A204.1 (cell line): ENCODE measurements around the gene TAS1R3.

ENCODE experiments used
- FAIRE-seq: peaks from 2 replicates; lab custom pipeline; 2012; peaks lifted over from hg19 to GRCh38; lab: Jason Lieb, UNC

Gene TAS1R3

GRCh38 chr1:1340791-1341548, 9.9 kb downstream of the TAS1R3 start:
- FAIRE-seq, result no peak

GRCh38 chr1:1341549-1342021, 10.5 kb downstream of the TAS1R3 start:
- FAIRE-seq, result no peak

GRCh38 chr1:1342061-1342562, 11.0 kb downstream of the TAS1R3 start:
- no peak for FAIRE-seq

- no peak for FAIRE-seq
Observed at GRCh38 chr1:1342584-1343115, 11.6 kb downstream of the TAS1R3 start.

GRCh38 chr1:1343811-1344421, 12.8 kb downstream of the TAS1R3 start:
- no peak for FAIRE-seq

GRCh38 chr1:1344655-1345361, 13.7 kb downstream of the TAS1R3 start:
- no peak for FAIRE-seq

GRCh38 chr1:1345384-1345783, 14.3 kb downstream of the TAS1R3 start:
- FAIRE-seq, result no peak

- no peak for FAIRE-seq
Observed at GRCh38 chr1:1345860-1346500, 14.9 kb downstream of the TAS1R3 start.

- FAIRE-seq, result no peak
Observed at GRCh38 chr1:1346501-1346890, 15.4 kb downstream of the TAS1R3 start.

- no peak for FAIRE-seq
Observed at GRCh38 chr1:1347026-1347595, 16.0 kb downstream of the TAS1R3 start.

GRCh38 chr1:1347663-1348419, 16.8 kb downstream of the TAS1R3 start:
- FAIRE-seq, result no peak

- no peak for FAIRE-seq
Observed at GRCh38 chr1:1348420-1349255, 17.6 kb downstream of the TAS1R3 start.

- no peak for FAIRE-seq
Observed at GRCh38 chr1:1349256-1350012, 18.4 kb downstream of the TAS1R3 start, which contains the start of gene DVL1. TSS of gene DVL1 (minus strand) at chr1:1349418. CDS start at chr1:1349065, 353 bp downstream.

- no peak for FAIRE-seq
Observed at GRCh38 chr1:1351511-1352427, 20.7 kb downstream of the TAS1R3 start.

GRCh38 chr1:1352786-1353388, 21.8 kb downstream of the TAS1R3 start:
- no peak for FAIRE-seq

GRCh38 chr1:1353389-1354151, 22.5 kb downstream of the TAS1R3 start:
- FAIRE-seq, result no peak
